Heart right ventricle (tissue), 16 donors: Measurements from ENCODE around the gene AMOTL2. TPM values are rescaled to one million over a fixed set of nuclear protein-coding genes. Genes with fewer than 3 reads are reported as not detected.

Experiments used
- ATAC-seq, 8 donors: fragments of 200-7000 bp; cut with Tn5 transposase; one replicate each; pipeline ENCODE4 v1.9.1; 2020; ENCODE audit warnings: mild to moderate bottlenecking in 8 of 8, moderate library complexity in 8 of 8, moderate number of reproducible peaks in 1 of 8
- DNase-seq, 2 donors: peaks; one replicate each; pipeline ENCODE4 v3.0.0-alpha.2; 2020
- H3K27ac ChIP-seq, 10 donors: fragments of 200-600 bp; sonication (generic) in 2 of 10; one replicate each; pipeline versions ENCODE4 v1.5.0 to v1.8.0; 2020 to 2022; ENCODE audit warnings: mild to moderate bottlenecking in 3 of 10
- H3K27me3 ChIP-seq, 7 donors: fragments of 200-600 bp; one replicate each; pipeline ENCODE4 v1.8.0; 2021 to 2022; ENCODE audit warnings: mild to moderate bottlenecking in 2 of 7
- H3K36me3 ChIP-seq, 9 donors: fragments of 200-600 bp; sonication (generic) in 1 of 9; one replicate each; pipeline versions ENCODE4 v1.5.0 to v1.8.0; 2020 to 2022; ENCODE audit warnings: mild to moderate bottlenecking in 2 of 9
- H3K4me1 ChIP-seq, 9 donors: fragments of 200-600 bp; sonication (generic) in 1 of 9; one replicate each; pipeline versions ENCODE4 v1.5.0 to v1.8.0; 2020 to 2022; ENCODE audit warnings: mild to moderate bottlenecking in 4 of 9
- H3K4me3 ChIP-seq, 10 donors: fragments of 200-600 bp; sonication (generic) in 2 of 10; one replicate each; pipeline versions ENCODE4 v1.5.0 to v1.8.0; 2020 to 2022; ENCODE audit warnings: mild to moderate bottlenecking in 7 of 10, moderate library complexity in 2 of 10
- H3K9me3 ChIP-seq, 11 donors: fragments of 200-600 bp in 10 of 11; sonication (generic) in 2 of 11; one replicate each; pipeline versions ENCODE4 v1.5.0 to v1.8.0; 2013 to 2022; ENCODE audit warnings: mild to moderate bottlenecking in 2 of 11, control low read depth in 1 of 11, moderate library complexity in 1 of 11
- CTCF ChIP-seq, 9 donors: fragments of 200-600 bp; sonication (generic) in 2 of 9; IDR thresholded peaks; one replicate each; pipeline versions ENCODE4 v1.5.0 to v1.8.0; 2021 to 2022; ENCODE audit warnings: antibody characterized with exemption in 9 of 9, mild to moderate bottlenecking in 5 of 9, moderate library complexity in 1 of 9
- WGBS, 2 donors: extraction: QIAGEN DNeasy Blood & Tissue Kit; methylation state at CpG; one replicate each; pipeline ENCODE4 v1.1.7; 2013; ENCODE audit warnings: inconsistent platforms in 1 of 2; 5-methylcytosine and 5-hydroxymethylcytosine counted together
- intact Hi-C, 10 donors: fragments of 100-400 bp; cut with DNase I; formaldehyde crosslinking; loops; one replicate each; pipeline versions ENCODE4 v1.11.1 to v1.14.2; 2022
- polyA plus RNA-seq, 2 donors: library from polyadenylated mRNA; stranded (reverse); fragments of 200-250 nt; gene quantifications; one replicate each; pipeline ENCODE4 v1.2.3, GENCODE V29; 2013
- total RNA-seq, 10 donors: library from RNA; stranded (reverse); fragmentation: NEBNext Ultra II Directional in 3 of 10; extraction: Animal tissue kit (Norgen Biotek cat#: 25700) in 3 of 10; gene quantifications; one replicate each; pipeline versions ENCODE4 v1.2.1 to v1.2.4, GENCODE V29; 2021 to 2023
- donor health status: Arrhythmogenic right ventricular cardiomyopathy.
- donor health status: ischemic (EF 13 %, LVEDD 7.1; RV severe dilation, severe dysfunction).
- donor health status: healthy with polysubstance abuse.
- donor health status: DM: no; HTN: yes; CAD: no.
- donor health status: DM: no; HTN: no; CAD: no.
- donor health status: ischemic (EF 25% LVEDD 6.9; RV normal size, moderate dysfunction).
- donor health status: ischemic (EF 25% LVEDD 5.7; RV mildly dilated, moderate dysfunction).
- donor health status: healthy.
- donor health status: DM: yes; HTN: yes; CAD: no.
- donor health status: Ischemic cardiomyopathy.
- donor health status: ischemic (EF 35%, LVEDD 5.7; RV mildly dilated, moderate dysfunction).
- donor health status: nonischemic (EF 11% LVEDD 7.7; RV severe dilation, severe dysfunction).
- donor health status: DM: yes; HTN: yes; CAD: no.
- donor health status: PGD.
- donor health status: ischemic (EF 29% LVEDD 5.4; RV normal size, mild dysfunction).
- donor health status: nonischemic (EF 23%, LVEDD 6.1; RV moderate dilation, normal function).

The AMOTL2 gene
- total and polyA plus RNA-seq, 12 donors: 18.7 to 96.6 (median 54.1) TPM

GRCh38 chr3:134320749-134321148, 53.5 kb downstream of the AMOTL2 start:
- Histone ChIP-seq H3K27me3 (no peaks in the 10 kb centered on the region), H3K4me3 (no peak overlapping the region), H3K27ac (no peak overlapping the region), H3K36me3 (no peaks in the 10 kb centered on the region), H3K9me3 (no peaks in the 10 kb centered on the region), H3K4me1 (peaks cover under 1 to 15% (median 7%) of the 10 kb centered on the region in 9 donors)
- ATAC-seq (no peak), DNase-seq (no peak)
- TF ChIP-seq CTCF (IDR thresholded peaks at IDR 0.05): no peak
- 89 to 94% methylated on average over 6 of the region's 6 CpGs for WGBS, 2 donors
- intact Hi-C loops: no loop called here

DNA sequence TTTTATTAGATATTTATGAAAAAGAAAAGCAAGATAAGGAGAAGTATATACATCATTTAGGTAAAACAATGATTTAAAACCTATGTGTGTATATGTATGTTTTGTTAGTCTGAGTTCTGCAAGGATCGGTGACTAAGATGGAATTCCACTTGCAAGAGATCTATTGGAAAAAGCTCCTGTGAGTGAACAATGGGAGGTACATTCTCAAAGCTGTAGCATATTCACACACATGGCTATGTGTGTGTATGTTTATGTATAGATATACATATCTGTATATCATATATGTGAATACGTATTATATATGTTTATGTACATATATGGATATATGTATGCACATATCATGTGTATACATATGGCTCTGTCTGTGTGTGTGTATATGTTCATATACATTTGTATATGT, 54.3 kb downstream of the AMOTL2 start:
- no peak for DNase-seq
- WGBS, 2 donors: 97 to 98% methylated on average over 2 of the region's 2 CpGs
- Histone ChIP-seq H3K4me1 (peaks cover 0 to 17% (median 15%) of the 10 kb centered on the region in 9 donors), H3K4me3 (no peak overlapping the region), H3K27me3 (no peaks in the 10 kb centered on the region), H3K27ac (no peak overlapping the region), H3K9me3 (no peaks in the 10 kb centered on the region), H3K36me3 (no peaks in the 10 kb centered on the region)
- ATAC-seq: no peak
- intact Hi-C loops: loop anchor here in 2 of 10 donors (5.0 kb wide), 2 partner anchors 37 to 42 kb away; no protein-coding TSS in a partner anchor
- TF ChIP-seq CTCF (IDR thresholded peaks at IDR 0.05): no peak

- H3K9me3 ChIP-seq: no peaks in the 10 kb centered on the region
- DNase-seq (no peak), ATAC-seq (no peak)
- intact Hi-C loops: loop anchor here in 2 of 10 donors (5.0 kb wide), 2 partner anchors 39 to 44 kb away; no protein-coding TSS in a partner anchor
- peaks cover 0 to 13% (median 0%) of the 10 kb centered on the region in 7 donors for H3K27me3 ChIP-seq
- no peak overlapping the region for H3K27ac ChIP-seq
- no peaks in the 10 kb centered on the region for H3K36me3 ChIP-seq
- WGBS, 2 donors: 95 to 98% methylated on average over 2 of the region's 2 CpGs
- no peak overlapping the region for H3K4me3 ChIP-seq
- TF ChIP-seq CTCF (IDR thresholded peaks at IDR 0.05): no peak
- H3K4me1 ChIP-seq: peaks cover 11 to 34% (median 31%) of the 10 kb centered on the region in 9 donors
These were observed 56.1 kb downstream of the AMOTL2 start for GRCh38 chr3:134318166-134318565.

DNA sequence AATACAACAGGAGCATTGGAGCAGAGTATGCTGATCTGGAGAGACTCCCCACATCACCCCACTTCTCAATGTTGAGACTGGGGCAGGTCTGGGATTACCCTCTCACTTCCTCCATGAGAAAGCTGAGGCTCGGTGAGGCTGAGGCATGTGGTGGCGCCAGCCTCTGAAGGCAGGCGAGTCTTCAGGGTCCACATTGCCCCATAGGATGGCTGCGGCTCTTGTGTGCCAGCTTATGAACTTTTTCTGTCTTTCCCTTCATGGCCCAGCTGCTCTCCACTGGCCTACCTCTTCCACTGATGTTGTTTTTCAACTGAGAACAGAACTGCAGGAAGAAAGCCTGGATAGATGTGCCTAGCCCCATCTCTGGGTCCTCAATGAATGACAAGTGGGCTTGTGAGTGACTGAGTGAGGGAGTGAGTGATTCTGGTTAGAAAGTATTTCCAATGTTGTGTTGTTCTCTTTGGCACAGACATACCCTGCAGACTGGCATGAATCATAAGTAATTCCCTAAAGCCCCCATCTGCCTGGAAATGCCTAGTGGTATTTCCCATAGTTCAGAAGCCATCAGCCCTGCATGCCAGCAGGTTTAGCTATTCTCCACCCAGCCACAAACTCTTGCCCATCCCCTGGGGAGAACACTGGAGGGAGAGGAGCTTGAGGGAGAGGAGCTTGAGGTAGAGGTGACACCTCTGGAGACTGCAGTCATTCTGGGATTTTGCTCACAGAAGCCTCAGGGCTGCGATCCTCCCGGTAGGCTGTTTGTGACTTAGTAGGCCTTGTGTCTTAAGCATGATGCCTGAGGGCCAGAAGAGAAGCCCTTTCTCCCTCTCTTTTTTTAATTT, 56.9 kb downstream of the AMOTL2 start:
- Histone ChIP-seq H3K27me3 (peaks cover 0 to 19% (median 0%) of the 10 kb centered on the region in 7 donors), H3K27ac (no peak overlapping the region), H3K4me1 (peaks cover 11 to 42% (median 37%) of the 10 kb centered on the region in 9 donors), H3K9me3 (no peaks in the 10 kb centered on the region), H3K4me3 (no peak overlapping the region), H3K36me3 (no peaks in the 10 kb centered on the region)
- DNase-seq (no peak), ATAC-seq (no peak)
- no peak for TF ChIP-seq CTCF (IDR thresholded peaks at IDR 0.05)
- 97 to 98% methylated on average over 6 of the region's 6 CpGs for WGBS, 2 donors
- intact Hi-C loops: loop anchor here in 2 of 10 donors (5.0 kb wide), 2 partner anchors 40 to 45 kb away; no protein-coding TSS in a partner anchor
